ENCODE results near the gene KLHL14.

Gene KLHL14

GRCh38 chr18:32770054-32770665 lies 2.7 kb downstream of the KLHL14 start:
- DNase-seq (ENCODE audit: extremely low read depth, low read depth) = no peak
- no peak for TF ChIP-seq CTCF (IDR thresholded peaks at IDR 0.05; ENCODE audit: low read depth, low read length)

- no peak for DNase-seq (ENCODE audit: extremely low read depth, low read depth)
- no peak for TF ChIP-seq CTCF (IDR thresholded peaks at IDR 0.05; ENCODE audit: low read depth, low read length)
These were observed 3.2 kb downstream of the KLHL14 start for GRCh38 chr18:32769586-32770053.

DNA sequence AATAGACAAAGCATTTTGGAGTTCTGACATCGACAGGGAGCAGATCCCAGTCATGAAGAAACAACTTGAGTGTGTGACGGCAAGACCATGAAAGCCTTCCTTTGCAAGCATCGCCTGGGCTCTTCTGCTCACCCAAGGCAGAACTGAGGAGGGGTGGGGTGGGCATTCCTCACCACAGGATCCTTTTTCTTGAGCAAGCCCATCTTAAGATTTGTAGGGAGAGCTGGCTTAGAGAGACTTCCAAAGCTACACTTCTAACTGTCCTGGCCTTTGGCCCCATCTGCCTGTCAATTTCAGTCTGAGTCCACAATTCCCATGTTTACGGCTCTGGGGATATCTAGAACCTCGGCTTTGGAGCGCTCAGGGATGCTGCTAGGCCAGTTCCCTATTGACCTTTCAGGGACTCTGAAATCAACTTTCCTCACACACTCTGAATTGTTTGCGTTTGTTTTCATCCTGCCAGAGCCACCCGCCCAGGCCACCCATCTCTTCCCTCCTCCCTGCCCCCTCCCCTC lies 3.7 kb downstream of the KLHL14 start:
- no peak for DNase-seq (ENCODE audit: extremely low read depth, low read depth)
- no peak for TF ChIP-seq CTCF (IDR thresholded peaks at IDR 0.05; ENCODE audit: low read depth, low read length)

GRCh38 chr18:32767400-32767799 lies 5.4 kb downstream of the KLHL14 start:
- no peak for TF ChIP-seq CTCF (IDR thresholded peaks at IDR 0.05; ENCODE audit: low read depth, low read length)

DNA sequence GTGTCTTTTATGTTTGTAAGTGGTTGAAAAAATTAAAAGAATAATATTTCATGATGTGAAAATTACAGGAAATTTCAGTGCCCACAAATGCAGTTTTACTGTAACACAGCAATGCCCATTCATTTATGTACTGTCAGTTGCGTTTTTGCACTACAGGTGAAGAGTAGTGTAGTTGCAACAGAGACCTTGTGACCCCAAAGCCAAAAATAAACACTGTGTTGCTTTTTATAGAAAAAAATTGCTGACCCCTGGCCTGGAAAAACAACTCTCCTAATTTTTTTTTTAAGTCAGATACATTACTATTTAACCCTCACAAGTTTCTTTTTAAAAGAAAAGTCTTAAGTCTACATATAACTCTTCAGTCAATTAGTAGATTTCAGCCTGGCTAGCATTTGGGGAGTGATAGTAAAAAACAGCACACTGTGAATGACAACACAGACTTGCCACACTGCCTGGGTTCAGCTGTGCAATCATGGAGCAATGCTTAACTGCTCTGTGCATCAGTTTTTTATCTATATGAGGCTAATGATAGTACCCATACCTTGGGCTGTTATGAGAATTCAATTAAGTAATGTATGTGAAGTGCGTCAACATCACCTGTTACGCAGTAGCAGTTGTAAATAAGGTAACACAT lies 8.1 kb downstream of the KLHL14 start:
- no peak for TF ChIP-seq CTCF (IDR thresholded peaks at IDR 0.05; ENCODE audit: low read depth, low read length)

More at GRCh38 chr18:32767400-32767799, 5.4 kb downstream of the KLHL14 start:
- DNase-seq (ENCODE audit: extremely low read depth, low read depth) = no peak

DNA sequence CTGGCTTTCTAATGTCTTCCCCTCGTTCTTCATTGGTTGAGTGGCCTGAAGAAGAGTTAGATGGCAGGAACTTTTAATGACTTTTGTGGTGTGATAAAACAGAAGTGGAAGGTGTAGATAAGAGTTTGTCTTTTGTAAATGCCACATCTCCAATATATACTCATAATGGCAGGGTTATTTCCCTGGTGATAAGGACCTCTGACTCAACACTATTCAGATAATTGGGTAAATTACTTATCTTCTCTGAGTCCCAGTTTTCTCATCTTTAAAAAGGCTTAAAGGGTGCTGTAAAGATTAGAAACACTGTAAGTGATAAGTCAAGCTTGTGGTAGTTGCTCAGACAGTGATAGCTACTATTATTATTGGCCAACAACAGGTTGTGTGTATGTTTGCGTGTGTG lies 9.5 kb downstream of the KLHL14 start:
- no peak for DNase-seq (ENCODE audit: extremely low read depth, low read depth)
- TF ChIP-seq CTCF (IDR thresholded peaks at IDR 0.05; ENCODE audit: low read depth, low read length) = no peak

More for the DNA sequence above, 8.1 kb downstream of the KLHL14 start:
- DNase-seq (ENCODE audit: extremely low read depth, low read depth) = no peak

DNA sequence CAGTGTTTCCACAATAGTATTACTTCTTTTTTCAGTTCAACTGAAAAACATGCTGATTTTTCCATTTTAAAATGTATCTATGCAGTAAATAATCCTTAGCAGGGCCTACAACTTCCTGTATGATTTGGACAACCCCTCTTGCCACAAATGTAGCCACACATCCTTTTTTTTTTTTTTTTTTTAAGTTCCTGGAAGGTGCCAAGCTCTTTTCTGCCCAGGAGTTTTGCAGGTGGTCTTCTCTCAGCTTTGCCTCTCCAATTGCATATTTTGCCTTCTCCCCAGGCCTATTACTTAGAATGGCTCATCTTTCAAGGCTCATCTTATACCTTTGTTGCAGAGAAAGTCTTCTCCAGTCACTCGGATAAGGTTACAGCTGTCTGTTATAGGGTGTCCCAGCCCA lies 11.6 kb downstream of the KLHL14 start:
- DNase-seq (ENCODE audit: extremely low read depth, low read depth) = no peak
- no peak for TF ChIP-seq CTCF (IDR thresholded peaks at IDR 0.05; ENCODE audit: low read depth, low read length)
